Panc1 (cell line): ENCODE data around the gene S100A6. TPM values are rescaled to one million over a fixed set of nuclear protein-coding genes. Genes with fewer than 3 reads are reported as not detected.
"Not testable (repeated sequence)": the region's sequence is repeated elsewhere in the genome, so short reads cannot be mapped to it uniquely, and the experiment has no call there.

Source experiments
- ATAC-seq: fragments of 200-7000 bp; cut with Tn5 transposase; 2 replicates; pipeline ENCODE4 v1.9.1; 2020; ENCODE audit warnings: mild to moderate bottlenecking, moderate library complexity
- BruUV-seq: library from RNA; stranded (reverse); fragments of 400-500 nt; replicated peaks from 2 replicates; lab custom pipeline; 2021; lab: Mats Ljungman, UMichigan
- CTCF ChIA-PET: fragments of 300-600 bp; sonication (Branson Sonifier 250); formaldehyde crosslinking; loops from one replicate; lab custom pipeline; 2022; ENCODE audit warnings: antibody characterized with exemption; lab: Charles Lee
- POLR2A ChIA-PET: fragments of 300-600 bp; sonication (Branson Sonifier 250); formaldehyde crosslinking; loops from one replicate; lab custom pipeline; 2022; ENCODE audit warnings: antibody characterized with exemption; lab: Charles Lee
- DNase-seq: peaks from one replicate; pipeline ENCODE4 v3.0.0-alpha.2; 2010; ENCODE audit warnings: low read depth, low spot score
- H3K27ac ChIP-seq: 2 replicates; pipeline ENCODE4 v1.5.1; 2011; ENCODE audit warnings: mild to moderate bottlenecking, low read length, inconsistent platforms
- H3K27me3 ChIP-seq: fragments of 200-500 bp; sonication (Bioruptor generic); 2 replicates; pipeline ENCODE4 v1.6.0; 2014; ENCODE audit warnings: low read length, inconsistent platforms; ENCODE audit not compliant: control insufficient read depth, insufficient read depth
- H3K36me3 ChIP-seq: fragments of 200-500 bp; sonication (Bioruptor generic); 2 replicates; pipeline ENCODE4 v1.5.1; 2014; ENCODE audit warnings: inconsistent platforms, mild to moderate bottlenecking, low read length, moderate library complexity; ENCODE audit not compliant: control insufficient read depth, insufficient read depth
- H3K4me1 ChIP-seq: 2 replicates; pipeline ENCODE4 v1.5.1; 2011; ENCODE audit warnings: inconsistent platforms, mild to moderate bottlenecking, low read length, moderate library complexity; ENCODE audit not compliant: control insufficient read depth, insufficient read depth
- H3K4me3 ChIP-seq, 2 experiments: 2 replicates each; pipeline ENCODE4 v1.5.1; 2011 to 2012; ENCODE audit warnings: low read depth in 2 of 2, low read length in 2 of 2, mild to moderate bottlenecking in 2 of 2, inconsistent platforms in 1 of 2, moderate library complexity in 1 of 2
- H3K9me3 ChIP-seq: fragments of 200-500 bp; sonication (Bioruptor generic); 2 replicates; pipeline ENCODE4 v1.5.1; 2014; ENCODE audit warnings: low read depth, mild to moderate bottlenecking, inconsistent platforms, low read length, moderate library complexity; ENCODE audit not compliant: control insufficient read depth, insufficient read depth
- POLR2AphosphoS5 ChIP-seq: IDR thresholded peaks from 2 replicates; pipeline ENCODE4 v1.6.1; 2012; ENCODE audit warnings: mild to moderate bottlenecking, low read depth, low read length, moderate library complexity
- SIN3A ChIP-seq: IDR thresholded peaks from 2 replicates; pipeline ENCODE4 v1.6.1; 2012; ENCODE audit warnings: low read depth, mild to moderate bottlenecking, low read length, moderate library complexity, borderline replicate concordance; ENCODE audit not compliant: insufficient read depth
- TCF7L2 ChIP-seq: IDR thresholded peaks from 2 replicates; pipeline ENCODE4 v1.6.1; 2011; ENCODE audit warnings: mild to moderate bottlenecking, low read depth, low read length, inconsistent platforms
- in situ Hi-C: cut with HindIII; loops from 2 replicates; pipeline ENCODE4 v1.10.0; 2016; ENCODE audit warnings: low sequenced_read_pairs, low pct_unique_long_range_greater_than_20kb
- intact Hi-C: fragments of 100-400 bp; cut with micrococcal nuclease; formaldehyde crosslinking; loops from one replicate; pipeline ENCODE4 v1.10.0; 2022; ENCODE audit not compliant: unreplicated experiment
- total RNA-seq: library from RNA; stranded (reverse); gene quantifications from one replicate; pipeline ENCODE4 v1.2.1, GENCODE V29; 2021; ENCODE audit not compliant: unreplicated experiment
- TF ChIP-seq, protein P1 (sequence below): fragments of 450-650 bp; IDR thresholded peaks from 2 replicates; pipeline ENCODE4 v1.5.1; 2017; ENCODE audit warnings: mild to moderate bottlenecking
- TF ChIP-seq, protein P2 (sequence below), 2 experiments: IDR thresholded peaks; 2 replicates each; pipeline ENCODE4 v1.6.1; 2011 to 2012; ENCODE audit warnings: low read depth in 2 of 2, control low read depth in 1 of 2, low read length in 1 of 2, mild to moderate bottlenecking in 1 of 2, moderate library complexity in 1 of 2; ENCODE audit not compliant: insufficient read depth in 1 of 2

Gene S100A6
- total RNA-seq, 1 experiment from 2014 or later, result 1,986 TPM

DNA sequence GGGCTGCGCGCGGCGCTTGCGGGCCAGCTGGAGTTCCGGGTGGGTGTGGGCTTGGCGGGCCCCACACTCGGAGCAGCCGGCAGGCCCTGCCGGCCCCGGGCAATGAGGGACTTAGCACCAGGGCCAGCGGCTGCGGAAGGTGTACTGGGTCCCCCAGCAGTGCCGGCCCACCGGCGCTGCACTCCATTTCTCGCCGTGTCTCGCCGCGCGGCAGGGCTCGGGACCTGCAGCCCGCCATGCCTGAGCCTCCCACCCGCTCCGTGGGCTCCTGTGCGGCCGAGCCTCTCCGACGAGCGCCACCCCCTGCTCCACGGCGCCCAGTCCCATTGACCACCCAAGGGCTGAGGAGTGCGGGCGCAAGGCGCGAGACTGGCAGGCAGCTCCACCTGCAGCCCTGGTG lies 14.0 kb downstream of the S100A6 start:
- in situ Hi-C loops, H3K27ac ChIP-seq, ATAC-seq, BruUV-seq, H3K36me3 ChIP-seq, H3K9me3 ChIP-seq, intact Hi-C loops, DNase-seq, H3K4me1 ChIP-seq, H3K27me3 ChIP-seq, H3K4me3 ChIP-seq: not testable (repeated sequence)
- ChIA-PET POLR2A (interaction anchor here (0.5 to 1.1 kb wide), 2 partner anchors 8 to 107 kb away, joined by 3 read pairs; partner anchors contain the start of gene S100A1), CTCF (interaction anchor here (1.4 to 1.8 kb wide), 2 partner anchors 11 kb away, joined by 3 to 10 read pairs; no protein-coding TSS in a partner anchor)

DNA sequence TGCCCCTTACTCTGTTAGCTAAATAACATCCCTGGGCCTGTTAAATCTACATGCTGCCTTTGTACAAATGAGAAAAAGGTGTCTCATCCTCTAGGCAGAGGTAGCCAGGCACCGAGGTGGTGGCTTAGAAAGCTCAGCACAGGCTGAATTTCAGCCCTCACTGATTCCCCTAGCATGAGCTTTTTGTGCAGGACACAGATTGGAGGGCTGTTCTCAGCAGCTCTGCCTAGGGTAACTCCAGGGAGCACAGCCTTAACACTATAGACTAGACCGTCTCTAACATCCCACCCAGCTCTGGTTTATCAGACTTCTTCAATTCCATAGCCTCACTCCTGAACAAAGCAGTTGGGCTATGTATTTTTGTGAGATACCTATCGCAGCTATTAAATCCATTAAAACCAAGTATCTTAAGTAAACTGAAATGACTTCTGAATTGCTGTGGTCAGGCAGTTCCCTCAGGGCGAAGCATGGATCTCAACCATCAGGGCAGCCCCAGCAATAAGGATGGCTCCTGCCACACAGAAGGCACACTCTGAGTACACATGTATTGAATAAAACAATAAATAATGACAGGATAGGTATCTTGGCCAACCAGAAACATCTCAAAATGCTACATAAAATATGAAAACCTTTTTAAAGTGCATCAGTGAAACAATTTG lies 14.8 kb downstream of the S100A6 start:
- peak; percentile 65; the same call in 1 of the 2 replicates for ATAC-seq

DNA sequence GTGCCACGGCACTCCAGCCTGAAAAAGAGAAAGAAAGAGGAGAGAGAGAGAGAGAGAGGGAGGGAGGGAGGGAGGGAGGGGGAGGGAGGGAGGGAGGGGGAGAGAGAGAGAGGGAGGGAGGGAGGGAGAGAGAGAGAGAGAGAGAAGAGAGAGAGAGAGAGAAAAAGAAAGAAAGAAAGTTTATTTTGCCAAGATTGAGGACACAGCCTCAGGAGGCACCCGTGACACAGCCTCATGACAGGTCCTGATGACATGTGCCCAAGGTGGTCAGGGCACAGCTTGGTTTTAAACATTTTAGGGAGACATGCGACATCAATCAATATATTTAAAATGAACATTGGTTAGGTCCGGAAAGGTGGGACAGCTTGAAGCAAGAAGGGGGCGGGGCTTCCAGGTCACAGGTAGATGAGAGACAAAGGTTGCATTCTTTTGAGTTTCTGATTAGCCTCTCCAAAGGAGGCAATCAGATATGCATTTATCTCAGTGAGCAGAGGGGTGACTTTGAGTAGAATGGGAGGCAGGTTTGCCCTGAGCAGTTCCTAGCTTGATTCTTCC lies 15.6 kb downstream of the S100A6 start:
- H3K4me3 ChIP-seq, ATAC-seq, H3K27ac ChIP-seq, in situ Hi-C loops, H3K9me3 ChIP-seq, H3K36me3 ChIP-seq, BruUV-seq, intact Hi-C loops, DNase-seq, H3K4me1 ChIP-seq, H3K27me3 ChIP-seq: not testable (repeated sequence)
- POLR2A ChIA-PET, result interaction anchor here (1.3 kb wide), 1 partner anchor 114 kb away, joined by 3 read pairs; the partner anchor contains the start of gene CHTOP
- CTCF ChIA-PET, result interaction anchor here (1.3 to 1.8 kb wide), 2 partner anchors 10 to 13 kb away, joined by 4 to 10 read pairs; no protein-coding TSS in a partner anchor

More for the DNA sequence above, 14.8 kb downstream of the S100A6 start:
- no peaks in the 10 kb centered on the region for H3K27me3 ChIP-seq
- H3K36me3 ChIP-seq, result no peaks in the 10 kb centered on the region
- ChIA-PET CTCF (interaction anchor here (1.8 kb wide), 1 partner anchor 12 kb away, joined by 10 read pairs; no protein-coding TSS in a partner anchor), POLR2A (interaction anchor here (0.5 to 1.3 kb wide), 2 partner anchors 9 to 113 kb away, joined by 3 read pairs; partner anchors contain the start of gene CHTOP)
- H3K9me3 ChIP-seq, result no peaks in the 10 kb centered on the region
- no peak overlapping the region for H3K4me3 ChIP-seq
- BruUV-seq, result no TSS peak
- intact Hi-C loops (no loop called here), in situ Hi-C loops (no loop called here)
- peak overlapping the region; percentile 53 for H3K27ac ChIP-seq
- DNase-seq, result no peak
- TF ChIP-seq SIN3A (no peak), TCF7L2 (no peak), POLR2AphosphoS5 (no peak)
- TF ChIP-seq, protein P1, sequence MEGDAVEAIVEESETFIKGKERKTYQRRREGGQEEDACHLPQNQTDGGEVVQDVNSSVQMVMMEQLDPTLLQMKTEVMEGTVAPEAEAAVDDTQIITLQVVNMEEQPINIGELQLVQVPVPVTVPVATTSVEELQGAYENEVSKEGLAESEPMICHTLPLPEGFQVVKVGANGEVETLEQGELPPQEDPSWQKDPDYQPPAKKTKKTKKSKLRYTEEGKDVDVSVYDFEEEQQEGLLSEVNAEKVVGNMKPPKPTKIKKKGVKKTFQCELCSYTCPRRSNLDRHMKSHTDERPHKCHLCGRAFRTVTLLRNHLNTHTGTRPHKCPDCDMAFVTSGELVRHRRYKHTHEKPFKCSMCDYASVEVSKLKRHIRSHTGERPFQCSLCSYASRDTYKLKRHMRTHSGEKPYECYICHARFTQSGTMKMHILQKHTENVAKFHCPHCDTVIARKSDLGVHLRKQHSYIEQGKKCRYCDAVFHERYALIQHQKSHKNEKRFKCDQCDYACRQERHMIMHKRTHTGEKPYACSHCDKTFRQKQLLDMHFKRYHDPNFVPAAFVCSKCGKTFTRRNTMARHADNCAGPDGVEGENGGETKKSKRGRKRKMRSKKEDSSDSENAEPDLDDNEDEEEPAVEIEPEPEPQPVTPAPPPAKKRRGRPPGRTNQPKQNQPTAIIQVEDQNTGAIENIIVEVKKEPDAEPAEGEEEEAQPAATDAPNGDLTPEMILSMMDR, result no peak
- TF ChIP-seq, protein P2, sequence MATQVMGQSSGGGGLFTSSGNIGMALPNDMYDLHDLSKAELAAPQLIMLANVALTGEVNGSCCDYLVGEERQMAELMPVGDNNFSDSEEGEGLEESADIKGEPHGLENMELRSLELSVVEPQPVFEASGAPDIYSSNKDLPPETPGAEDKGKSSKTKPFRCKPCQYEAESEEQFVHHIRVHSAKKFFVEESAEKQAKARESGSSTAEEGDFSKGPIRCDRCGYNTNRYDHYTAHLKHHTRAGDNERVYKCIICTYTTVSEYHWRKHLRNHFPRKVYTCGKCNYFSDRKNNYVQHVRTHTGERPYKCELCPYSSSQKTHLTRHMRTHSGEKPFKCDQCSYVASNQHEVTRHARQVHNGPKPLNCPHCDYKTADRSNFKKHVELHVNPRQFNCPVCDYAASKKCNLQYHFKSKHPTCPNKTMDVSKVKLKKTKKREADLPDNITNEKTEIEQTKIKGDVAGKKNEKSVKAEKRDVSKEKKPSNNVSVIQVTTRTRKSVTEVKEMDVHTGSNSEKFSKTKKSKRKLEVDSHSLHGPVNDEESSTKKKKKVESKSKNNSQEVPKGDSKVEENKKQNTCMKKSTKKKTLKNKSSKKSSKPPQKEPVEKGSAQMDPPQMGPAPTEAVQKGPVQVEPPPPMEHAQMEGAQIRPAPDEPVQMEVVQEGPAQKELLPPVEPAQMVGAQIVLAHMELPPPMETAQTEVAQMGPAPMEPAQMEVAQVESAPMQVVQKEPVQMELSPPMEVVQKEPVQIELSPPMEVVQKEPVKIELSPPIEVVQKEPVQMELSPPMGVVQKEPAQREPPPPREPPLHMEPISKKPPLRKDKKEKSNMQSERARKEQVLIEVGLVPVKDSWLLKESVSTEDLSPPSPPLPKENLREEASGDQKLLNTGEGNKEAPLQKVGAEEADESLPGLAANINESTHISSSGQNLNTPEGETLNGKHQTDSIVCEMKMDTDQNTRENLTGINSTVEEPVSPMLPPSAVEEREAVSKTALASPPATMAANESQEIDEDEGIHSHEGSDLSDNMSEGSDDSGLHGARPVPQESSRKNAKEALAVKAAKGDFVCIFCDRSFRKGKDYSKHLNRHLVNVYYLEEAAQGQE (IDR thresholded peaks at IDR 0.05; ENCODE audit: insufficient read depth in 1 of 2, low read depth in 2 of 2, low read length in 1 of 2), result no peak
- H3K4me1 ChIP-seq, result peaks cover 3% of the 10 kb centered on the region; the same call in 1 of the 2 replicates
